MM.1S (cell line): ENCODE data around the gene TRDMT1.

Source experiments
- DNase-seq: peaks from one replicate; pipeline ENCODE4 v3.0.0-alpha.2; 2015
- H2AFZ ChIP-seq: fragments of 300-600 bp; sonication (generic); 2 replicates; pipeline ENCODE4 v1.6.0; 2016; ENCODE audit warnings: antibody characterized with exemption, low read length
- H3F3A ChIP-seq: fragments of 300-600 bp; sonication (generic); 2 replicates; pipeline ENCODE4 v1.6.1; 2016; ENCODE audit warnings: mild to moderate bottlenecking, antibody characterized with exemption, low read length, moderate library complexity, mixed read lengths; ENCODE audit not compliant: insufficient read depth
- H3K27ac ChIP-seq: fragments of 300-600 bp; sonication (generic); 2 replicates; pipeline ENCODE4 v1.5.1; 2016; ENCODE audit warnings: mild to moderate bottlenecking, low read length
- H3K27me3 ChIP-seq: fragments of 300-600 bp; sonication (generic); replicated peaks from 2 replicates; pipeline ENCODE4 v1.6.0; 2016; ENCODE audit warnings: low read length; ENCODE audit not compliant: insufficient read depth
- H3K36me3 ChIP-seq: fragments of 300-600 bp; sonication (generic); replicated peaks from 2 replicates; pipeline ENCODE4 v1.6.1; 2016; ENCODE audit warnings: mild to moderate bottlenecking, low read length, mixed read lengths; ENCODE audit not compliant: insufficient read depth
- H3K4me1 ChIP-seq: fragments of 300-600 bp; sonication (generic); 2 replicates; pipeline ENCODE4 v1.6.1; 2016; ENCODE audit warnings: low read length, mixed read lengths
- H3K4me2 ChIP-seq: fragments of 300-600 bp; sonication (generic); 2 replicates; pipeline ENCODE4 v1.6.0; 2016; ENCODE audit warnings: low read depth, low read length
- H3K4me3 ChIP-seq: fragments of 300-600 bp; sonication (generic); 2 replicates; pipeline ENCODE4 v1.5.1; 2016; ENCODE audit warnings: low read length, mixed read lengths
- H3K79me2 ChIP-seq: fragments of 300-600 bp; sonication (generic); 2 replicates; pipeline ENCODE4 v1.6.1; 2016; ENCODE audit warnings: mixed run types, low read length, mixed read lengths
- H3K9ac ChIP-seq: fragments of 300-600 bp; sonication (generic); 2 replicates; pipeline ENCODE4 v1.6.1; 2016; ENCODE audit warnings: low read length, mixed read lengths
- H3K9me2 ChIP-seq: fragments of 300-600 bp; sonication (generic); replicated peaks from 2 replicates; pipeline ENCODE4 v1.6.1; 2016; ENCODE audit warnings: mild to moderate bottlenecking, low read length, mixed read lengths; ENCODE audit not compliant: insufficient read depth
- H3K9me3 ChIP-seq: fragments of 300-600 bp; sonication (generic); replicated peaks from 2 replicates; pipeline ENCODE4 v1.6.1; 2016; ENCODE audit warnings: mild to moderate bottlenecking, low read length, mixed read lengths; ENCODE audit not compliant: insufficient read depth
- H4K20me1 ChIP-seq: fragments of 300-600 bp; sonication (generic); 2 replicates; pipeline ENCODE4 v1.6.1; 2016; ENCODE audit warnings: mild to moderate bottlenecking, low read length, moderate library complexity, mixed read lengths; ENCODE audit not compliant: insufficient read depth
- CTCF ChIP-seq: fragments of 300-600 bp; sonication (generic); IDR thresholded peaks from 2 replicates; pipeline ENCODE4 v1.5.1; 2016; ENCODE audit warnings: antibody characterized with exemption, low read length, mixed read lengths
- EZH2 ChIP-seq: fragments of 300-600 bp; sonication (generic); optimal IDR thresholded peaks from 2 replicates; pipeline ENCODE3; 2017; ENCODE audit warnings: low read depth, mild to moderate bottlenecking, antibody characterized with exemption, low read length, mixed read lengths
- EZH2phosphoT487 ChIP-seq: fragments of 300-600 bp; sonication (generic); IDR thresholded peaks from 2 replicates; pipeline ENCODE4 v1.6.1; 2018; ENCODE audit warnings: antibody characterized with exemption, low read length

Gene TRDMT1

DNA sequence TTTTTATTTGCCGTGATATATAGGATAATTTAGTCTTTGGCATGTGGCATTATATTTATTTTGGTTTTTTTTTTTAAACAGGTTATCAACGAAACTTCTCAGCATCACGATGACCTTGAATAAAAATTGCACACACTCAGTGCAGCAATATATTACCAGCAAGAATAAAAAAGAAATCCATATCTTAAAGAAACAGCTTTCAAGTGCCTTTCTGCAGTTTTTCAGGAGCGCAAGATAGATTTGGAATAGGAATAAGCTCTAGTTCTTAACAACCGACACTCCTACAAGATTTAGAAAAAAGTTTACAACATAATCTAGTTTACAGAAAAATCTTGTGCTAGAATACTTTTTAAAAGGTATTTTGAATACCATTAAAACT, 35.7 kb upstream of the TRDMT1 start:
- no peak overlapping the region for H3K4me3 ChIP-seq
- H3K79me2 ChIP-seq: no peaks in the 10 kb centered on the region
- no peak overlapping the region for H3K4me2 ChIP-seq
- TF ChIP-seq CTCF (no peak), EZH2 (no peak), EZH2phosphoT487 (no peak)
- peaks cover 14% of the 10 kb centered on the region; the same call in 1 of the 2 replicates for H3K36me3 ChIP-seq
- no peak for DNase-seq
- H3K27me3 ChIP-seq: no peaks in the 10 kb centered on the region
- no peak overlapping the region for H3K9ac ChIP-seq
- peaks cover 6% of the 10 kb centered on the region for H3K4me1 ChIP-seq
- H3F3A ChIP-seq: peaks cover 36% of the 10 kb centered on the region
- H3K9me2 ChIP-seq: no peaks in the 10 kb centered on the region
- no peak overlapping the region for H3K27ac ChIP-seq
- H2AFZ ChIP-seq: no peak overlapping the region
- H4K20me1 ChIP-seq: no peaks in the 10 kb centered on the region
- H3K9me3 ChIP-seq: no peaks in the 10 kb centered on the region

- H3K36me3 ChIP-seq: peaks cover 14% of the 10 kb centered on the region; the same call in 1 of the 2 replicates
- peaks cover 11% of the 10 kb centered on the region for H3K4me1 ChIP-seq
- H3K79me2 ChIP-seq: no peaks in the 10 kb centered on the region; the same call in 1 of the 2 replicates
- no peaks in the 10 kb centered on the region for H3K9me3 ChIP-seq
- no peak overlapping the region for H3K4me2 ChIP-seq
- H3K27me3 ChIP-seq: no peaks in the 10 kb centered on the region
- no peak overlapping the region for H3K4me3 ChIP-seq
- H3K9me2 ChIP-seq: no peaks in the 10 kb centered on the region
- peaks cover 39% of the 10 kb centered on the region for H3F3A ChIP-seq
- no peak overlapping the region for H3K27ac ChIP-seq
- TF ChIP-seq CTCF (no peak), EZH2phosphoT487 (no peak), EZH2 (no peak)
- DNase-seq: no peak
- no peak overlapping the region for H3K9ac ChIP-seq
- H2AFZ ChIP-seq: no peak overlapping the region
- no peaks in the 10 kb centered on the region for H4K20me1 ChIP-seq
Measured at GRCh38 chr10:17236468-17237148, 35.1 kb upstream of the TRDMT1 start.

GRCh38 chr10:17235136-17235535, 33.7 kb upstream of the TRDMT1 start:
- Histone ChIP-seq H4K20me1 (no peaks in the 10 kb centered on the region), H2AFZ (no peak overlapping the region), H3K79me2 (peaks cover 8% of the 10 kb centered on the region; the same call in 1 of the 2 replicates), H3K27ac (no peak overlapping the region), H3K36me3 (peaks cover 14% of the 10 kb centered on the region; the same call in 1 of the 2 replicates), H3F3A (peaks cover 54% of the 10 kb centered on the region), H3K4me3 (no peak overlapping the region), H3K9ac (no peak overlapping the region), H3K9me2 (no peaks in the 10 kb centered on the region), H3K9me3 (no peaks in the 10 kb centered on the region), H3K4me1 (peaks cover 18% of the 10 kb centered on the region), H3K4me2 (no peak overlapping the region), H3K27me3 (no peaks in the 10 kb centered on the region)
- DNase-seq: no peak
- TF ChIP-seq EZH2: no peak
- no peak; the same call in 1 of the 2 replicates for TF ChIP-seq CTCF
- TF ChIP-seq EZH2phosphoT487: no peak
